ENCODE measurements around the gene RASAL2.
"Not testable (repeated sequence)": the region's sequence is repeated elsewhere in the genome, so short reads cannot be mapped to it uniquely, and the experiment has no call there.

The RASAL2 gene

DNA sequence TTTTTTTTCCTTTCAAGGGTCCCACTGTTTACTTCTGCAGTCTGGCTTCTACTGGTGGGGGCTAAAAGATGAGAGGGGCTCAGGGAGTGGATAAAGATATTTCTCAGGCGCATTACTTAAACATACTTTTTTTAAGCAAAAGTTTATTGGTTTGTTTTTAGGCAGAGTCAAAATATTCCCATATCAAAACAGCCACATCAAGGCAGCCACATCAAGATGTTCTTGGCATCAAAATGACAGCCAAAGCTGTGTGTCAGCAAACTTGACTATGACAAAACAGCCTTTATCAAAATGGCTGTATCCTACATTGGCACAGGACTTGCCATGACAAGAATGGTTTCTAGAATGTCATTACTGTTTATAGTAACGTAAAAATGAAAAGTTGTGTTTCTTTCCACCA is 22.1 kb upstream of the RASAL2 start:
- DNase-seq (ENCODE audit: low read depth, low spot score): no peak

GRCh38 chr1:178072326-178072725 is 21.6 kb upstream of the RASAL2 start:
- no peak for DNase-seq (ENCODE audit: low read depth, low spot score)

GRCh38 chr1:178075333-178075732 is 18.6 kb upstream of the RASAL2 start:
- no peak for DNase-seq (ENCODE audit: low read depth, low spot score)

GRCh38 chr1:178076607-178077006 is 17.3 kb upstream of the RASAL2 start:
- DNase-seq (ENCODE audit: low read depth, low spot score): no peak

DNA sequence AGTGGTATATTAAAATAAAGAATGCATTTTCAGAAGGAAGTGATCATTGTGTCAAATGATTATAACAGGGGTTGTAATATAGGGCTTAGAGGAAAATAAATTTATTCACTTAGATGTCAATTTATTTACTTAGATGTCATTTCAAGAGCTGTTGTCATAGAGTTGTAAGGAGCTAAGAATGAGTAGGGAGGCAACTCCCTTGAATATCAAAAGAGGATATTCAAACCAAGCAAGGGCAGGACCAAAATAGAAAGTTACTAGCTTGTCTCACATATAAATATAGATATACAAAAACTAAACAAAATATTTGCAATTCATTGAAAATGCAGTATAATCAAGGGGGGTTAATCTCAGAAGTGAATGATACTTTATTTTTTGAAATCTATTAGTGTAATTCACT is 16.0 kb upstream of the RASAL2 start:
- DNase-seq (ENCODE audit: low read depth, low spot score): no peak

DNA sequence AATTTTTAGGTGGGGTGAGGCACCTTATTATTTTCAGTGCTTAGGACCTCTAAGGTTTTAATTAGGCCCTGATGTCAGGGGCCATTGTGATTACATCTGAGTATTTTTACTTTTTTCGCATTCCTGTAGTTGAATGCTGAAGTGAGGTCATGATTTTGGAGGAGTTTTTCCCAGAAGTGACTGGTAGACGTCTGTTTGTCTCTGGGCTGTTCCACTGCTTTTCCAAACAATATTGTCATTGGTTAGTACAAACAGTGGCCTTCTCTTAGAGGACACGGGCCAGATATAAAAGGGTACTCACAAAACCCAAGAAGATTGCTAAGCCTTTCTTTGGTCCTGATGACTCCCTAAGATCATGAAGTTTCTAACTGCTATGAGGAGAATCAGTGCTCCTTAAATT is 7.6 kb upstream of the RASAL2 start:
- no peak for DNase-seq (ENCODE audit: low read depth, low spot score)

GRCh38 chr1:178086766-178087165 is 7.1 kb upstream of the RASAL2 start:
- no peak for DNase-seq (ENCODE audit: low read depth, low spot score)

DNA sequence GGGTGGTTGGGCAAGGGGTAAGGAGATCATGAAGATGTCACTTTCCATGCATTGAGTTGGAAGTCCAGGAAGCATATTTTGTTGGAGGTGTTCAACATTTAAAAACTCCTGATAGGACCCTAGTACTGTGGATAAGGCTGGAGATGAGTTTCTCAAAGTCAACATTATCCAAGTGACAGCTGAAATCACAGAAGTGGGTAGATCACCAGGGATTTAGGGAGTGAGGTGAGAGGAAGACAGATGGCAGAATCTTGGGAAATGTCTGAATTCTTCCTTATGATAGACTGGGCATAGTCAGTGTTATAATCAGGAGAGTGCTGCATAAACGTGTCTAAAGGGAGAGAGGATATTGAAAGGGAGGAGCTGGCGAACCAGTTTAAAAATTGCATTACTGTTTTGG is 5.3 kb upstream of the RASAL2 start:
- DNase-seq (ENCODE audit: low read depth, low spot score): no peak

- not testable (repeated sequence) for DNase-seq (ENCODE audit: low read depth, low spot score)
Observed at GRCh38 chr1:178091454-178091853, 2.5 kb upstream of the RASAL2 start.

DNA sequence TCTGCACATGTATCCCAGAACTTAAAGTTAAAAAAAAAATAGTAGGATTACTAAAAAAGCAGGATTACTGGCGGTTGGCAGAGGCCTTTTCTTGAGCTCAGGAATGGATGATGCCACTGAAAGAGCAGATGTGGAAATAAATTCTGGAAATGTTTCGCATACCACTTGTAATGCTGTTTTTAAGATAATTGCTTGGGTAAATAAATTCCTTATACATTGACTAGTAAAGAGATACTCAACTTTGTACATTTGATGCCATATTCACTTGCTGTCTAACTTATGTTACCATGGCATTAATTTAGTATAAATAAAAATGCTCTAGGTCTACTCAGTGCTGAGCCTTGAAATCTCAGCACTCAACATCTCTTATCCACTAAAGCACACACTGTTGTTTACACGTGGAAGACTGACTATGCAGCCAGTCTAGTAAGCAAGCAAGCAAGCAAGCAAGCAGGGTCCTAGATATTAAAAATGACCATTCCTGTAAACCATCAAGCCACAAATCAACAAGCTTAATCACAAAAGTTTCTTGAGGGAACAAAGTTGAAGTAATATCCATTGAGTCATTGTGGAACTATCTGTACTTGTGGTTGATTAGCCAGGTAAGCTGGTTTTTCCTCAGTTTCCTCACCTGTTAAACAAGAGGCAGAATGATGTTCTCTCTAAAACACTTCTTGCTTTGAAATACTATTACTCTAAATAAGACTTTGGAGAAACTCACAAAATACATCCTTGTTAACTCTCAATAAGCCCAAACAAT is 1.7 kb upstream of the RASAL2 start:
- no peak for DNase-seq (ENCODE audit: low read depth, low spot score)

DNA sequence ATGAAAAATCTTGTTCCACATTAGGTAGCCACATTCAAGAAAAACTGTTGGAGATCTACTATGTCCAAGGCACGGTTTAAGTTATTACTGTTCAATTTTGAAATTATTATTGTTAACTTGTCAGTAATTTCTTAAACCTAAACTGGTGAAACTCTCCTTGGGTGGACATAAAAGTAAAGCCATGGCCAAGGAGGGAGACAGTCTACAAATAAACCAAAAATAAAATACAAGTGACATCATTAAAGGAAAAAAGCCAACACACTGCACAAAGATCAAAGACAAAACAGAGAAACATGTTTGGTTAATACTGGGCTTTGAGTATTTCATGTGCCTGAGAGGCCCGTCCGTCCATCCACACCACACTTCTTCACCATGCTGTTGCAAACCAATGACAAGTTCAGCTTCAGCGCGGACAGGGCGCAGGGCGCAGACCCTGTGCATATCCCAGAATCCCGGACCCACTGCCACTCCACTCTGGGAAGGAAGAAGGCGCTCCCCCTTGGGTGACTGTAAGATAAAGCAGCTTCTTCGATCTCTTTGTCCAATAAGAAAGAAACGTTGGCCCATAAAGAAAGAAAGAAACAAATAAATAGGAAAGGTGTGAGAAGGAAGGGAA is 918 bp upstream of the RASAL2 start:
- DNase-seq (ENCODE audit: low read depth, low spot score): no peak

DNA sequence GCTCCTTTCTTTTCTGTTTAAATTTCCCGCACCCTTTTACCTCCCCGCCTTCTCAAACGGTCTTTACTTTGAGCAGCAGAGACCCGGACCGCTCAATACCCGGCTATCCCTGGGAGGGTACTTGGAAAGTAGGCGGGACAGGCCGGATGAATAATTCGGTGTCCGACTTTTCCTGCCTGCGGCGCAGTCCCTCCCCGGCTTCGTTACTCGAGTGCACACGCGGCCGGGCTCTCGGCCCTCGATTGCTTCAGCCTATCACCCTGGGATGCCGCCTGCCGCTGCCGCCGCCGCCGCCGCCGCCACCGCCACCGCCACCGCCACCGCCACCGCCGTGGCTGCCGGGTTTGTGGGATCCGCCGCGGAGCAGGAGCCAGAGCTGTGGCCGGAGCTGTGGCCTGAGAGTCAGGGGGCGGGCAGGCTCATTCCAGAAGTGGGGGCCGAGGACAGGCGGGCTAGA is 382 bp upstream of the RASAL2 start:
- DNase-seq (ENCODE audit: low read depth, low spot score): peak; percentile 85

GRCh38 chr1:178094739-178095645 is 1.1 kb downstream of the RASAL2 start:
- DNase-seq (ENCODE audit: low read depth, low spot score): no peak

DNA sequence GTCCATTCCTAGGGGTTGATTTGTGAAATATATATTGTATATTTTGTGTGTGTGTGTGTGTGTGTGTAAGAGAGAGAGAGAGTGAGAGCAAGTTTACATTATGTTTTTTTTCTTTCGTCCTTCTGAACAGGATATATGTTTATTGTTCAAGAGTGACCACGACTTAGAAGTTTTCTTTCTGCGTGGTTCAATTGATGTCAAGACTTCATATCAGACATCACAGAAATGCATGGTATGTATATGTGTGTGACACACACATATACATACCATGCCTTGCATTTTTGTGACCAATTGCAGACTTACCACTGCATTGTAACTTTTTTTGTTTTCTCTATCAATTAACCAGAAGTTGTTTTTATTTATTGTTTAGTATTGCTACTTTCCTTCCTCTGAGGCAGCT is 2.5 kb downstream of the RASAL2 start:
- DNase-seq (ENCODE audit: low read depth, low spot score): no peak

- no peak for DNase-seq (ENCODE audit: low read depth, low spot score)
Observed at GRCh38 chr1:178098262-178098661, 4.4 kb downstream of the RASAL2 start.

GRCh38 chr1:178101266-178101630 is 7.3 kb downstream of the RASAL2 start:
- no peak for DNase-seq (ENCODE audit: low read depth, low spot score)

GRCh38 chr1:178101654-178102053 is 7.8 kb downstream of the RASAL2 start:
- no peak for DNase-seq (ENCODE audit: low read depth, low spot score)

- DNase-seq (ENCODE audit: low read depth, low spot score): no peak
Observed at GRCh38 chr1:178102218-178102617, 8.3 kb downstream of the RASAL2 start.

- no peak for DNase-seq (ENCODE audit: low read depth, low spot score)
Observed at GRCh38 chr1:178107823-178108222, 13.9 kb downstream of the RASAL2 start.

- DNase-seq (ENCODE audit: low read depth, low spot score): no peak
Observed at GRCh38 chr1:178109348-178110143, 15.6 kb downstream of the RASAL2 start.

GRCh38 chr1:178115260-178115659 is 21.4 kb downstream of the RASAL2 start:
- no peak for DNase-seq (ENCODE audit: low read depth, low spot score)

- DNase-seq (ENCODE audit: low read depth, low spot score): no peak
Observed at GRCh38 chr1:178118524-178118923, 24.6 kb downstream of the RASAL2 start.
